Measurements from ENCODE around the gene PPFIBP1. TPM values are rescaled to one million over a fixed set of nuclear protein-coding genes. Genes with fewer than 3 reads are reported as not detected.

The PPFIBP1 gene
- total and polyA plus RNA-seq, 9 of the 15 experiments (the other 6 are each of a cell fraction or from before 2014, with no cell fraction given): 0.46 to 3.5 (median 1.8) TPM

GRCh38 chr12:27622436-27623195 lies 98.6 kb downstream of the PPFIBP1 start:
- Histone ChIP-seq H3K79me2 (ENCODE audit: control insufficient read depth, insufficient read depth, low read length) (no peaks in the 10 kb centered on the region), H3K4me2 (ENCODE audit: insufficient read depth, low read length) (no peak overlapping the region), H3K9ac (ENCODE audit: insufficient read depth in 1 of 2, low read depth in 2 of 2, low read length in 2 of 2) (no peak overlapping the region), H3K9me1 (ENCODE audit: control insufficient read depth, insufficient read depth, low read length) (no peaks in the 10 kb centered on the region), H3K4me1 (replicated peaks in 1 of 2; ENCODE audit: control insufficient read depth in 2 of 2, insufficient read depth in 2 of 2, low read length in 2 of 2) (no peaks in the 10 kb centered on the region), H3K27ac (ENCODE audit: extremely low read depth, low read depth, low read length) (no peak overlapping the region), H3K9me3 (replicated peaks; ENCODE audit: control insufficient read depth, insufficient read depth, low read depth, low read length) (no peaks in the 10 kb centered on the region), H3K27me3 (ENCODE audit: control insufficient read depth in 2 of 2, insufficient read depth in 2 of 2, low read length in 2 of 2) (peaks cover 6 to 7% of the 10 kb centered on the region in 2 experiments; a peak in 1 of 5 replicates), H4K20me1 (replicated peaks; ENCODE audit: control insufficient read depth, insufficient read depth, low read length) (no peaks in the 10 kb centered on the region), H3K36me3 (ENCODE audit: control insufficient read depth, insufficient read depth, low read length) (no peaks in the 10 kb centered on the region), H2AFZ (ENCODE audit: low read depth, low read length) (no peak overlapping the region), H3K4me3 (no peak overlapping the region)
- FAIRE-seq (no peak), ATAC-seq (no peak), DNase-seq (ENCODE audit: extremely low read depth in 1 of 4, low spot score in 3 of 4) (no peak)
- intact Hi-C loops (cut with micrococcal nuclease) (no loop called here), in situ Hi-C loops (cut with MboI) (no loop called here)
- CTCF ChIA-PET (ENCODE audit: low intra/inter-chr PET ratio): no interaction called here
- BruUV-seq (replicated peaks): no TSS peak
- WGBS (ENCODE audit: insufficient coverage, low coverage, missing lambda C conversion rate): 7% methylated on average over 9 of the region's 9 CpGs
- POLR2A ChIA-PET: interaction anchor here (0.6 kb wide), 1 partner anchor 37 kb away, joined by 4 read pairs; no protein-coding TSS in a partner anchor
- TF ChIP-seq ZFX (CRISPR knock-in tag; IDR thresholded peaks at IDR 0.05) (no peak), ATF1 (CRISPR knock-in tag; IDR thresholded peaks at IDR 0.05) (no peak), ATF1 (tag; IDR thresholded peaks at IDR 0.05) (no peak), ZNF764 (CRISPR knock-in tag; IDR thresholded peaks at IDR 0.05; ENCODE audit: low read depth) (no peak), SMC3 (conservative IDR thresholded peaks at IDR 0.05; ENCODE audit: insufficient read depth, low read depth, low read length) (no peak), NFYB (IDR thresholded peaks at IDR 0.05; ENCODE audit: extremely low read depth, insufficient read length) (no peak), PHF8 (IDR thresholded peaks at IDR 0.05; ENCODE audit: borderline replicate concordance, low read length) (no peak), ZHX1 (conservative IDR thresholded peaks at IDR 0.05; ENCODE audit: low read length) (no peak), ELK3 (CRISPR knock-in tag; IDR thresholded peaks at IDR 0.05) (no peak)
- TF ChIP-seq, protein P1, sequence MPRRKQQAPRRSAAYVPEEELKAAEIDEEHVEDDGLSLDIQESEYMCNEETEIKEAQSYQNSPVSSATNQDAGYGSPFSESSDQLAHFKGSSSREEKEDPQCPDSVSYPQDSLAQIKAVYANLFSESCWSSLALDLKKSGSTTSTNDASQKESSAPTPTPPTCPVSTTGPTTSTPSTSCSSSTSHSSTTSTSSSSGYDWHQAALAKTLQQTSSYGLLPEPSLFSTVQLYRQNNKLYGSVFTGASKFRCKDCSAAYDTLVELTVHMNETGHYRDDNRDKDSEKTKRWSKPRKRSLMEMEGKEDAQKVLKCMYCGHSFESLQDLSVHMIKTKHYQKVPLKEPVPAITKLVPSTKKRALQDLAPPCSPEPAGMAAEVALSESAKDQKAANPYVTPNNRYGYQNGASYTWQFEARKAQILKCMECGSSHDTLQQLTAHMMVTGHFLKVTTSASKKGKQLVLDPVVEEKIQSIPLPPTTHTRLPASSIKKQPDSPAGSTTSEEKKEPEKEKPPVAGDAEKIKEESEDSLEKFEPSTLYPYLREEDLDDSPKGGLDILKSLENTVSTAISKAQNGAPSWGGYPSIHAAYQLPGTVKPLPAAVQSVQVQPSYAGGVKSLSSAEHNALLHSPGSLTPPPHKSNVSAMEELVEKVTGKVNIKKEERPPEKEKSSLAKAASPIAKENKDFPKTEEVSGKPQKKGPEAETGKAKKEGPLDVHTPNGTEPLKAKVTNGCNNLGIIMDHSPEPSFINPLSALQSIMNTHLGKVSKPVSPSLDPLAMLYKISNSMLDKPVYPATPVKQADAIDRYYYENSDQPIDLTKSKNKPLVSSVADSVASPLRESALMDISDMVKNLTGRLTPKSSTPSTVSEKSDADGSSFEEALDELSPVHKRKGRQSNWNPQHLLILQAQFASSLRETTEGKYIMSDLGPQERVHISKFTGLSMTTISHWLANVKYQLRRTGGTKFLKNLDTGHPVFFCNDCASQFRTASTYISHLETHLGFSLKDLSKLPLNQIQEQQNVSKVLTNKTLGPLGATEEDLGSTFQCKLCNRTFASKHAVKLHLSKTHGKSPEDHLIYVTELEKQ (CRISPR knock-in tag; IDR thresholded peaks at IDR 0.05): no peak
- TF ChIP-seq, protein P2, sequence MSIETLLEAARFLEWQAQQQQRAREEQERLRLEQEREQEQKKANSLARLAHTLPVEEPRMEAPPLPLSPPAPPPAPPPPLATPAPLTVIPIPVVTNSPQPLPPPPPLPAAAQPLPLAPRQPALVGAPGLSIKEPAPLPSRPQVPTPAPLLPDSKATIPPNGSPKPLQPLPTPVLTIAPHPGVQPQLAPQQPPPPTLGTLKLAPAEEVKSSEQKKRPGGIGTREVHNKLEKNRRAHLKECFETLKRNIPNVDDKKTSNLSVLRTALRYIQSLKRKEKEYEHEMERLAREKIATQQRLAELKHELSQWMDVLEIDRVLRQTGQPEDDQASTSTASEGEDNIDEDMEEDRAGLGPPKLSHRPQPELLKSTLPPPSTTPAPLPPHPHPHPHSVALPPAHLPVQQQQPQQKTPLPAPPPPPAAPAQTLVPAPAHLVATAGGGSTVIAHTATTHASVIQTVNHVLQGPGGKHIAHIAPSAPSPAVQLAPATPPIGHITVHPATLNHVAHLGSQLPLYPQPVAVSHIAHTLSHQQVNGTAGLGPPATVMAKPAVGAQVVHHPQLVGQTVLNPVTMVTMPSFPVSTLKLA (conservative IDR thresholded peaks at IDR 0.05): no peak

Measured in K562 (cell line).